ENCODE results near the gene NPIPB13. TPM values are rescaled to one million over a fixed set of nuclear protein-coding genes. Genes with fewer than 3 reads are reported as not detected.
"Not testable (repeated sequence)": the region's sequence is repeated elsewhere in the genome, so short reads cannot be mapped to it uniquely, and the experiment has no call there.

NPIPB13 gene
- polyA plus RNA-seq, 3 donors: 15.4 TPM; not detected in 2

DNA sequence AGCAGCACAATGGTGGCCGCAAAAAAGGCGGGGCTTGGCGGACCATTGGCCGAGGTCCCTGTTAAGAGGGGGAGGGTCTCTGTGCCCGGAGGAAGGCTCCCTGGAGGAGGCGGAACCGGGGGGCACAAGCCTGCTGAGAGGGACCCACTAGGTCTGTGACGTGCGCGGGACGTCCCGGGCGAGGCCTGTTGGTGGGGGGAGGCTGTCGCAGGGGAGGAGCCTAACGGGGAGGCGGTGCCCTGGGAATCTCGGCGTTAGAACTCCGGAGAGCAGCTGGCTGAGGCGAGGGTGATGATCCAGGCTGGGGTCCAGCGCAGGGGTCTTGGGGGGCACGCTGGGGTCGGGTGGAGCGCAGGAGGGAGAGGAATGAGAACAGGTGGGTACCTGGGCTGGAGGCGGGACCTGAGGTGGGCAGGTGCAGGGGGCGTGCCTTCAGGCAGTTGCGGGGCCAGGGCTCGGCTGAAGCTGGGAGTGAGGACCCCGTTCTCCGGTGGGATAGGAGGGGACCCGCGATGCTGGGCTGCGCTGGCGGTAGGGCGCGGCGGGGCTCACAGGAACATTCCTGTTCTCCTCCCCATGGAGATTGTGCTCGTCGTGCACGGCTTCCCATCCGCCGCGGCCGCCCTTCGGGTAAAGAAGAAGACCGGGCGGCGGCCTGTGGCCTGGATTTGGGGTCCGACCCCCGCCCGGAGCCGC is 42.6 kb downstream of the NPIPB13 start:
- H3K4me3 Mint-ChIP-seq; DNase-seq; H3K9ac ChIP-seq (ENCODE audit: insufficient read depth, low read length, poor library complexity, severe bottlenecking); H3K27me3 Mint-ChIP-seq (ENCODE audit: low read depth in 3 of 3); intact Hi-C loops (cut with micrococcal nuclease); H3K4me1 ChIP-seq (ENCODE audit: control insufficient read depth in 1 of 2, insufficient read depth in 2 of 2, low read length in 2 of 2); H4K20me1 ChIP-seq (ENCODE audit: insufficient read depth, low read length); H3K36me3 Mint-ChIP-seq; H3K27ac ChIP-seq (ENCODE audit: low read depth in 1 of 2, low read length in 2 of 2); H3K9me3 ChIP-seq (replicated peaks in 1 of 2; ENCODE audit: control insufficient read depth in 1 of 2, insufficient read depth in 1 of 2, low read length in 2 of 2); H3K9me3 Mint-ChIP-seq; H3K27ac Mint-ChIP-seq; H3K4me2 ChIP-seq (replicated peaks; ENCODE audit: extremely low read depth, low read length, poor library complexity, severe bottlenecking); H3K36me3 ChIP-seq (replicated peaks in 1 of 2; ENCODE audit: control insufficient read depth in 1 of 2, insufficient read depth in 2 of 2, low read length in 2 of 2); H3K4me1 Mint-ChIP-seq; H3K79me2 ChIP-seq (ENCODE audit: insufficient read depth, low read length); H2AFZ ChIP-seq (ENCODE audit: insufficient read depth, low read depth, low read length, poor library complexity, severe bottlenecking); H3K27me3 ChIP-seq (ENCODE audit: control insufficient read depth in 2 of 2, insufficient read depth in 2 of 2, low read length in 2 of 2): not testable (repeated sequence)
- H3K4me3 ChIP-seq (replicated peaks in 1 of 3; ENCODE audit: low read depth in 2 of 3, low read length in 3 of 3): peak overlapping the region; percentile 44 to 61 (median 56)
- 0% methylated on average over 7 of the region's 52 CpGs for WGBS (ENCODE audit: insufficient coverage)

DNA sequence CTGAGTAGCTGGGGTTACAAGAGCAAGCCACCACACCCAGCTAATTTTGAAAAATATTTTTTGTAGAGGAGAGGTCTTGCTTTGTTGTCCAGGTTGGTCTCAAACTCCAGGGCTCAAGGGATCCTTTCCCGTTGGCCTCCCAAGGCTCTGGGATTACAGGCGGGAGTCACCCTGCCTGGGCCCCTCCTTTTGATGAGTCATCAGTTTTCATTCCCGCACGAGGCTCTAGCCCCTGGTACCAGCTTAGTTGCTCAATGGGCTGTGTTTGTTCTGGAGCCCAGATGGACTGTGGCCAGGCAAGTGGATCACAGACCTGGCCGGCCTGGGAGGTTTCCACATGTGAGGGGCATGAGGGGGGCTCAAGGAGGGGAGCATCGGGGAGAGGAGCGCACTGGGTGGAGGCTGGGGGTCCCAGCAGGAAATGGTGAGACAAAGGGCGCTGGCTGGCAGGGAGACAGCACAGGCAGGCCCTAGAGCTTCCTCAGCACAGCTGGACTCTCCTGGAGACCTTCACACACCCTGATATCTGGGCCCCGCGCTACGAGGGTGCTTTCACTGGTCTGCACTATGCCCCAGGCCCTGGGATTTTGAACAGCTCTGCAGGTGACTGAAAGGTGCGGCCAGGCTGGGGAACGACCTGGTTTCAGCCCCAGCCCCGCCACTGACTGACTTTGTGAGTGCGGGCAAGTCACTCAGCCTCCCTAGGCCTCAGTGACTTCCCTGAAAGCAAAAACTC is 48.5 kb downstream of the NPIPB13 start:
- H3K27ac Mint-ChIP-seq; DNase-seq; H3K9ac ChIP-seq (ENCODE audit: insufficient read depth, low read length, poor library complexity, severe bottlenecking); H3K4me1 Mint-ChIP-seq; H3K9me3 Mint-ChIP-seq; H3K4me2 ChIP-seq (replicated peaks; ENCODE audit: extremely low read depth, low read length, poor library complexity, severe bottlenecking); H3K4me3 Mint-ChIP-seq; H3K4me3 ChIP-seq (replicated peaks in 1 of 3; ENCODE audit: low read depth in 2 of 3, low read length in 3 of 3); H2AFZ ChIP-seq (ENCODE audit: insufficient read depth, low read depth, low read length, poor library complexity, severe bottlenecking); H4K20me1 ChIP-seq (ENCODE audit: insufficient read depth, low read length); H3K27me3 Mint-ChIP-seq (ENCODE audit: low read depth in 3 of 3); H3K9me3 ChIP-seq (replicated peaks in 1 of 2; ENCODE audit: control insufficient read depth in 1 of 2, insufficient read depth in 1 of 2, low read length in 2 of 2); H3K27ac ChIP-seq (ENCODE audit: low read depth in 1 of 2, low read length in 2 of 2); H3K36me3 Mint-ChIP-seq; H3K4me1 ChIP-seq (ENCODE audit: control insufficient read depth in 1 of 2, insufficient read depth in 2 of 2, low read length in 2 of 2); H3K36me3 ChIP-seq (replicated peaks in 1 of 2; ENCODE audit: control insufficient read depth in 1 of 2, insufficient read depth in 2 of 2, low read length in 2 of 2); H3K79me2 ChIP-seq (ENCODE audit: insufficient read depth, low read length); intact Hi-C loops (cut with micrococcal nuclease); H3K27me3 ChIP-seq (ENCODE audit: control insufficient read depth in 2 of 2, insufficient read depth in 2 of 2, low read length in 2 of 2): not testable (repeated sequence)
- no CpG with 5 or more reads among the region's 15 CpGs for WGBS (ENCODE audit: insufficient coverage)

- H3K36me3 Mint-ChIP-seq; H3K79me2 ChIP-seq (ENCODE audit: insufficient read depth, low read length); H3K27me3 Mint-ChIP-seq (ENCODE audit: low read depth in 3 of 3); H3K9me3 ChIP-seq (replicated peaks in 1 of 2; ENCODE audit: control insufficient read depth in 1 of 2, insufficient read depth in 1 of 2, low read length in 2 of 2); H3K4me2 ChIP-seq (replicated peaks; ENCODE audit: extremely low read depth, low read length, poor library complexity, severe bottlenecking); H3K9ac ChIP-seq (ENCODE audit: insufficient read depth, low read length, poor library complexity, severe bottlenecking); H4K20me1 ChIP-seq (ENCODE audit: insufficient read depth, low read length); H3K36me3 ChIP-seq (replicated peaks in 1 of 2; ENCODE audit: control insufficient read depth in 1 of 2, insufficient read depth in 2 of 2, low read length in 2 of 2); H3K27ac ChIP-seq (ENCODE audit: low read depth in 1 of 2, low read length in 2 of 2); intact Hi-C loops (cut with micrococcal nuclease); H3K4me3 ChIP-seq (replicated peaks in 1 of 3; ENCODE audit: low read depth in 2 of 3, low read length in 3 of 3); H2AFZ ChIP-seq (ENCODE audit: insufficient read depth, low read depth, low read length, poor library complexity, severe bottlenecking); H3K27ac Mint-ChIP-seq; DNase-seq; H3K4me3 Mint-ChIP-seq; H3K27me3 ChIP-seq (ENCODE audit: control insufficient read depth in 2 of 2, insufficient read depth in 2 of 2, low read length in 2 of 2); H3K9me3 Mint-ChIP-seq; H3K4me1 Mint-ChIP-seq; H3K4me1 ChIP-seq (ENCODE audit: control insufficient read depth in 1 of 2, insufficient read depth in 2 of 2, low read length in 2 of 2): not testable (repeated sequence)
- WGBS (ENCODE audit: insufficient coverage): no CpG with 5 or more reads among the region's 3 CpGs
Observed at GRCh38 chr16:30199049-30199448, 49.2 kb downstream of the NPIPB13 start, which contains the start of gene SULT1A3. Gene SULT1A3, plus strand, starts transcription at chr16:30199255. Its CDS starts 1,474 bp downstream, at chr16:30200729.

Small RNA genes lying within 50 kb of the gene (small RNA-seq; reads per million reads assigned to genes)
- gene AC106782.4 (ENCODE audit: insufficient read length, low read depth): not detected

Other genes starting within 250 kb of the NPIPB13 start
- gene DOC2A, start 237.5 kb downstream of the NPIPB13 start, polyA plus RNA-seq: 1 to 10 TPM in 1 of 3 donors, under 1 TPM in 2; 0.23 to 3.7 (median 0.66) TPM
- not detected for gene C16orf92, start 225.3 kb downstream of the NPIPB13 start, polyA plus RNA-seq
- not detected for gene TLCD3B, start 217.2 kb downstream of the NPIPB13 start, polyA plus RNA-seq
- gene ALDOA, start 182.7 kb downstream of the NPIPB13 start, polyA plus RNA-seq: 1,000 to 10,000 TPM; 1,202 to 1,628 (median 1,429) TPM
- gene PPP4C, start 172.5 kb downstream of the NPIPB13 start, polyA plus RNA-seq: 100 to 1,000 TPM; 186 to 388 (median 279) TPM
- under 1 TPM; 0.10 to 0.65 (median 0.11) TPM for gene TBX6, start 156.6 kb downstream of the NPIPB13 start, polyA plus RNA-seq
- 100 to 1,000 TPM; 182 to 283 (median 235) TPM for gene YPEL3, start 152.3 kb downstream of the NPIPB13 start, polyA plus RNA-seq
- 1 to 10 TPM in 1 of 3 donors, not detected in 2; 9.6 TPM for gene GDPD3, start 134.9 kb downstream of the NPIPB13 start, polyA plus RNA-seq
- 10 to 100 TPM in 2 of 3 donors, 1 to 10 TPM in 1; 8.1 to 82.8 (median 10.2) TPM for gene MAPK3, start 125.3 kb downstream of the NPIPB13 start, polyA plus RNA-seq
- gene CORO1A, start 64.9 kb downstream of the NPIPB13 start, polyA plus RNA-seq: 1,000 to 10,000 TPM; 1,314 to 1,363 (median 1,346) TPM
- 100 to 1,000 TPM; 105 to 170 (median 160) TPM for gene BOLA2B, start 54.8 kb downstream of the NPIPB13 start, polyA plus RNA-seq
- 100 to 1,000 TPM in 2 of 3 donors, 10 to 100 TPM in 1; 43.1 to 163 (median 162) TPM for gene SLX1A, start 54.6 kb downstream of the NPIPB13 start, polyA plus RNA-seq
- 10 to 100 TPM; 20.9 to 29.9 (median 28.3) TPM for gene SULT1A3, start 49.2 kb downstream of the NPIPB13 start, polyA plus RNA-seq
- gene CD2BP2, start 106.8 kb upstream of the NPIPB13 start, polyA plus RNA-seq: 10 to 100 TPM; 23.9 to 31.8 (median 31.0) TPM
- gene TBC1D10B, start 122.0 kb upstream of the NPIPB13 start, polyA plus RNA-seq: 10 to 100 TPM; 12.2 to 36.0 (median 13.8) TPM
- gene MYL11, start 126.3 kb upstream of the NPIPB13 start, polyA plus RNA-seq: 1 to 10 TPM in 2 of 3 donors, not detected in 1; 1.6 to 1.9 TPM
- gene SEPTIN1, start 134.1 kb upstream of the NPIPB13 start, polyA plus RNA-seq: under 1 TPM; 0.31 to 0.60 (median 0.49) TPM
- 1 to 10 TPM in 1 of 3 donors, under 1 TPM in 2; 0.67 to 1.4 (median 0.93) TPM for gene ZNF48, start 146.9 kb upstream of the NPIPB13 start, polyA plus RNA-seq
- gene ZNF771, start 159.1 kb upstream of the NPIPB13 start, polyA plus RNA-seq: under 1 TPM; 0.39 to 0.68 (median 0.51) TPM
- gene DCTPP1, start 181.6 kb upstream of the NPIPB13 start, polyA plus RNA-seq: 10 to 100 TPM; 10.5 to 45.5 (median 32.2) TPM
- 10 to 100 TPM; 12.8 to 56.4 (median 54.2) TPM for gene SEPHS2, start 197.4 kb upstream of the NPIPB13 start, polyA plus RNA-seq
- 100 to 1,000 TPM in 2 of 3 donors, 10 to 100 TPM in 1; 56.8 to 474 (median 109) TPM for gene ITGAL, start 224.3 kb upstream of the NPIPB13 start, polyA plus RNA-seq